Astrocyte (in vitro differentiated cells and primary cell): Measurements from ENCODE around the gene MRPL20.

Experiments
- CTCF ChIP-seq: IDR thresholded peaks from 2 replicates; pipeline ENCODE4 v1.5.1; 2011; ENCODE audit warnings: low read depth, mild to moderate bottlenecking, inconsistent platforms, low read length, moderate library complexity; ENCODE audit not compliant: insufficient read depth
- EZH2 ChIP-seq: IDR thresholded peaks from 2 replicates; pipeline ENCODE4 v1.6.1; 2012; ENCODE audit warnings: mild to moderate bottlenecking, low read length, inconsistent platforms; ENCODE audit not compliant: insufficient read depth

- TF ChIP-seq CTCF (no peak), EZH2 (no peak)
Observed at GRCh38 chr1:1388078-1388472, 19.0 kb downstream of the MRPL20 start.
